Epithelial cell of esophagus (primary cell): ENCODE measurements around the gene STARD10.
A peak's percentile ranks its signal among the peaks of the same experiment; 100 is the strongest.

ENCODE experiments used
- DNase-seq: peaks from one replicate; pipeline ENCODE4 v3.0.0; 2010; ENCODE audit warnings: low read depth
- H3K4me3 ChIP-seq: 2 replicates; pipeline ENCODE4 v1.5.1; 2011; ENCODE audit warnings: mild to moderate bottlenecking, low read length, control low read depth
- TF ChIP-seq, protein P1 (sequence below): IDR thresholded peaks from 2 replicates; pipeline ENCODE4 v1.5.1; 2011; ENCODE audit warnings: low read depth, mild to moderate bottlenecking, low read length, control low read depth, inconsistent platforms; ENCODE audit not compliant: insufficient read depth; ENCODE audit errors: missing control alignments

STARD10 gene

DNA sequence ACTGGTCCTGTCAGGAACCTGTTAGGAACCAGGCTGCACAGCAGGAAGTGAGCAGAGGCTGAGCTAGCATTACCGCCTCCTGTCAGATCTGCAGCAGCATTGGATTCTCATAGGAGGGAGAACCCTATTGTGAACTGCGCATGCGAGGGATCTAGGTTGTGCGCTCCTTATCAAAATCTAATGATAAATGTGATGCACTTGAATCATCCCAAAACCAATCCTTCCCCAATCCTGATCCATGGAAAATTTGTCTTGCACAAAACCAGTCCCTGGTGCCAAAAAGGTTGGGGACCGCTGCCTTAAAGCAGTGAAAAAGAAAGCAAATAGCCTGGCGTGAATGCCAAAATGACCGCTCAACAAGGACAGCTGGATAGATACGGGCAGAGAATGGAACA, 39.7 kb downstream of the STARD10 start:
- no peak overlapping the region for H3K4me3 ChIP-seq
- DNase-seq = no peak
- TF ChIP-seq, protein P1, sequence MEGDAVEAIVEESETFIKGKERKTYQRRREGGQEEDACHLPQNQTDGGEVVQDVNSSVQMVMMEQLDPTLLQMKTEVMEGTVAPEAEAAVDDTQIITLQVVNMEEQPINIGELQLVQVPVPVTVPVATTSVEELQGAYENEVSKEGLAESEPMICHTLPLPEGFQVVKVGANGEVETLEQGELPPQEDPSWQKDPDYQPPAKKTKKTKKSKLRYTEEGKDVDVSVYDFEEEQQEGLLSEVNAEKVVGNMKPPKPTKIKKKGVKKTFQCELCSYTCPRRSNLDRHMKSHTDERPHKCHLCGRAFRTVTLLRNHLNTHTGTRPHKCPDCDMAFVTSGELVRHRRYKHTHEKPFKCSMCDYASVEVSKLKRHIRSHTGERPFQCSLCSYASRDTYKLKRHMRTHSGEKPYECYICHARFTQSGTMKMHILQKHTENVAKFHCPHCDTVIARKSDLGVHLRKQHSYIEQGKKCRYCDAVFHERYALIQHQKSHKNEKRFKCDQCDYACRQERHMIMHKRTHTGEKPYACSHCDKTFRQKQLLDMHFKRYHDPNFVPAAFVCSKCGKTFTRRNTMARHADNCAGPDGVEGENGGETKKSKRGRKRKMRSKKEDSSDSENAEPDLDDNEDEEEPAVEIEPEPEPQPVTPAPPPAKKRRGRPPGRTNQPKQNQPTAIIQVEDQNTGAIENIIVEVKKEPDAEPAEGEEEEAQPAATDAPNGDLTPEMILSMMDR = no peak

DNA sequence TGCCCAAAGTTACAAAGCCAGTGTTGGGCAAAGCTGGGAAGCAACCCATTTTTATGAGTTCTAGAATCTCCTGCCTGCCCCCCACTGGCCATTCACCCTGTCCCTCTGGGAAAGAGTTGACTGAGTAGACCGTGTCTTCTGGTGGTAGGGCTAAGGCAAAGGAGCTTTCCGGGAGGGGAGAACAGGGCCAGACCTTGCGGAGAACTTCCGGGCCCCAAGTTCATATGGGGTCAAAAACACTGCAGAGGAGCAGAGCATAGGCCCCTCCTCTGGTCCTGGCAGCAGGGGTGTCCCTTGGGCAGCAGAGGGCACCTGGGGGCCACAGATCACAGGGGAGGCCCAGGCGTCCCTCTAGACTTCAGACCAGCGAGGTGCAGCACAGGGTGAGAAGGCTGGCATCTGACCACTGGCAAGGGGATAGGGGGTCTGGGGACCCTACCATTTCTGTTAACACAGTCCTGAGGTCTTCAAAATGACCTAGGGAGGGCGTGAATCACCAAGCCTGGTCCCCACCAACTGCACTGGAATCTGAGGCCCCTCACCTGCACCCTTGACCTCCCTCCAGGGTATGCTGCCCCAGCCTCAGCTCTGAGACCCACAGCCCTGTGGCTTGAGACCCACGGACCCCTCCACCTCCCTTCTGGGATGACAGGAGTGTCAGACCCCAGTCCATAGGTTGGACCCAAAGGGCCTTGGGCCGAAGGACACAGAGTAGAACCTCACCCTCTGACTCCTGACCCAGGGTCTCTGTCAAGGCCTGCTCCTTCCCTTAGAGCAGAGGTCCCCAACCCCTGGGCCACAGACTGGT, 40.3 kb downstream of the STARD10 start:
- TF ChIP-seq, protein P1 = no peak
- H3K4me3 ChIP-seq = no peak overlapping the region

DNA sequence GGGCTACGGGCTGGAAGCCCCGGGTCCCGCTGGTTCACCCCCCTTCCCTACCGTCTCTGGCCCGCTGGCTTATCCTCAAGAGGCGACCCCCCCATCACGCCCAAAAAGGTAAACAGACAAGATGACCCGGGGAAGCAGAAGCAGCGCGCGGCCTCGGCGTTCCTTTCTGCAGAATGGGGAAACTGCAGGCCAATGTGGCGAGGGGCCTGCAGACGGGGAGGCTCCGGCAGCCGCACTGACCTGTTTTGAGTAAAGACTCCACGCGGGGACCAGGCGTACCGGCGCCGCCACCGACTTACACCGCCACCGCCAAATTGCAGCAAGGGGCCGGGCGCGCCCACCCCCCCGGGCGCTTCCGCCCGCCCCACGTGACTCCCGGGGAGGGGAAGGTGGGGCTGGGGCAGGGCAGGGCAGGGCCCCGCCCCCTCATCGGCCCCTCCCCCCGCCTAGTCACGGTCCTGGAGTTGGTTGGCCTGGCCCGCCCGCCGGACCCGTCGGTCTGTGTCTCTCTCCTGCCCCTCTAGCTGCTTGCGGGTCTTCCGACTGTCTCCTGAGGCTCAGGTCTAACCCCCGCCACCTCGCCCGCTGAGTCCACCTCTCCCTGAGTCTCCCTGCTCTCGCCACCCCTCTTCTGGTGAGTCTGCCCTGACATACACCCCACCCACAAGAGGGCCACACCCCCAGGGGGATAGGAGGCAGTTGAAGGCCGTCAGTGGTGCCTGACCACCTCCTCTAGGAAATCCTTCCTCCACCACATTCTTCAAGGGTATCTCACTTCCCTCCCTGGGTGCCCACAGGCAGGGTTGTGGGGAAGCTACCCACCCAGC, 41.5 kb downstream of the STARD10 start, which contains the start of gene ARAP1:
TSS of gene ARAP1 (minus strand) at position 321 of the 827 bp plus-strand sequence. CDS start 25,280 bp downstream, outside the sequence.
- H3K4me3 ChIP-seq = peak within 1 kb of the TSS; percentile 50
- DNase-seq = peak; percentile 69
- TF ChIP-seq, protein P1 = no peak

More for the DNA sequence above, 40.3 kb downstream of the STARD10 start:
- DNase-seq = no peak

DNA sequence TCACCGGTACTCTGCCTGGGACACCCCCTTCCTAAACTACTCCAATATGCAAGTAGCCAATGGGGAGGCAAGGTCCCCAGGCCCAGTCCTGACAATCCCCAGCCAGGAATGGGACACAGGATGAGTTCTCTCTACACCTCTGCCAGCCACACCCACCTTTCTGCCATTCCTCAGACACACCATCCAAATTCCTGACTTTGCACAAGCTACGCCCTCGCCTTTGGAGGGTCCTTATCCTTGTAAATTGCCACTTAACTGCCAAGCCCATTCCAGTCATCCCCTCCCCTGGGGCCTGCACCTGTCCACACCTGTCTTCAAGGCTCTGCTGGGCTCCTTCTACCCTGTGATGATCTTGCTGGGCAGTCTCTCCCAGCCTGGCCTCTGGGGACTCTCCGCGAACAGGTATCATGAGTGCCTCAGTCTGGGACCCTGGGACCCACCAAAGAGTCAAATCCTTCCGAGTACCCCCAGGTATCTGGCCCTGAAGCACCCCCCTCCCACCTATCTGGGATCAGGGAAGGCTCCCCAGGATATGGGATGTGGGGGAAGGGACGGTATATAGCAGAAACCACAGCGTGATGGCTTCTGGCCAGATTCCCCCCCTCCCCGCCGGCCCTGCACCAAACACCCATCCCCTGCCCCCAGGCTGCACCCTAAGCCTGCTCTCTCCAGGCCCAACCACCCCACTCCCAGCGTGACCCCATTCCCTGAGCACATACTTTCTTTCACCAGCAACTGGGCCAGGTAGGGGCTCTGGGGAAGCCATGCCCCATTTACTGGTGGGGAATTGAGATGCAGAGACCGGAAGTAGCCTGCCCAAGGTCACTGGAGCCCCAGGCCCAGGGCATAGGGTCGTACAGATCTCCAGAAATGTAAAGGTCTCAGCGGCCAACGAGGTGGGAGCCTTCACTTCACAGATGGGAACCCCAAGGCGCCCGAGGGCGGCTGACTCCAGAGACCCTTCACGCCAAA, 42.4 kb downstream of the STARD10 start:
- DNase-seq = no peak
- TF ChIP-seq, protein P1 = no peak
- peak overlapping the region; percentile 50 for H3K4me3 ChIP-seq

DNA sequence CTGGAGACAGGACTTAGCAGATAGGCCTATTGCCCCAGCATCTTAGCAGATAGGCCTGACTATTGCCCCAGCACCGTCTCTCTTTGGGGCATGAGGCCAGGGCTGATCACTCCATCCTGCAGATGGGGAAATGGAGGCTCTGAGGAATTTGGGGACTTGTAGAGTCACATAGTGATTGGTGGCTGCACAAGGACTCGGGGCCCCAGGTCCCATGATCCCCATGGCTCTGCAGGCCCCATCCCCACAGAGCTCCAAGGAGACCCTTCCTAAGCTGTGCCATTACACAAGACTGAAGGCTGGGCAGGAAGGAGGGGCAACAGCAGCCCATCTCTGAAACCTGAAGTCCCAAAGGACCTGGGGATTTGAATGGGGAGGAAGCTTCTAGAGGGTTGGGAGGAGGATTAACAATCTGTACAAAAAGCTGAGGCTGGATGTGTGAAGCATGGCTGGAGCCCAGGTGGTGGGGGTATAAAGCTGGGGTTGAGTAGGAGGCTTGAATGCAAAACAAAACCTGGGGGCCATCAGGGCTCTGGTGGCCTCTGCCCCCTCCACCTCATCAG, 43.2 kb downstream of the STARD10 start:
- TF ChIP-seq, protein P1 = no peak
- no peak for DNase-seq
- H3K4me3 ChIP-seq = no peak overlapping the region

DNA sequence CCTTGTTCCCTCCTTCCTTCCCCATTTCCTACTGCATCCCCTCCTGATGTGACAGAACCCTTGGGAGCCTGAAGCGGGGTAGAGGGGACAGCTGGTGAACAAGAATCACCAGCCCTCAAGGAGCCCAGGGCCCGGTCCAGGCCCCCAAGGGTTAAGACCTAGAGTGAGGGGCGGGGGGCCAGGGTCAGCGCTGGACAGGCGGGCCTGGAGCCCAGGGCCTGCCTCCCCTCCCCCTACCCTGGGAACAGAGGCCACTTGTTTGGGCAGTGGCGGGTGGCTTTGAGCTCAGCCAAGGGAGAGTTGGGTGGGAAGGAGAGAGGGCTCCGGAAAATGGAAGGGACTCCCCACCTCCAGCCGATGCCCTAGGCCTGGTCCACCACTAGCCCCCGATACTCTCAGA, 43.8 kb downstream of the STARD10 start:
- no peak for DNase-seq
- TF ChIP-seq, protein P1 = no peak
- no peak overlapping the region for H3K4me3 ChIP-seq
